HG03469 (cell line): ENCODE data around the gene WDR64.
"Not testable (repeated sequence)": the region's sequence is repeated elsewhere in the genome, so short reads cannot be mapped to it uniquely, and the experiment has no call there.

Experiments used
- ATAC-seq: cut with Tn5 transposase; IDR thresholded peaks from one replicate; pipeline ENCODE4 v1.9.1; 2021; ENCODE audit warnings: mild to moderate bottlenecking, moderate library complexity, moderate number of reproducible peaks; ENCODE audit not compliant: unreplicated experiment

The WDR64 gene

GRCh38 chr1:241697640-241698018 lies 45.5 kb downstream of the WDR64 start:
- no peak for ATAC-seq

- no peak for ATAC-seq
Measured at GRCh38 chr1:241698177-241698576, 46.1 kb downstream of the WDR64 start.

DNA sequence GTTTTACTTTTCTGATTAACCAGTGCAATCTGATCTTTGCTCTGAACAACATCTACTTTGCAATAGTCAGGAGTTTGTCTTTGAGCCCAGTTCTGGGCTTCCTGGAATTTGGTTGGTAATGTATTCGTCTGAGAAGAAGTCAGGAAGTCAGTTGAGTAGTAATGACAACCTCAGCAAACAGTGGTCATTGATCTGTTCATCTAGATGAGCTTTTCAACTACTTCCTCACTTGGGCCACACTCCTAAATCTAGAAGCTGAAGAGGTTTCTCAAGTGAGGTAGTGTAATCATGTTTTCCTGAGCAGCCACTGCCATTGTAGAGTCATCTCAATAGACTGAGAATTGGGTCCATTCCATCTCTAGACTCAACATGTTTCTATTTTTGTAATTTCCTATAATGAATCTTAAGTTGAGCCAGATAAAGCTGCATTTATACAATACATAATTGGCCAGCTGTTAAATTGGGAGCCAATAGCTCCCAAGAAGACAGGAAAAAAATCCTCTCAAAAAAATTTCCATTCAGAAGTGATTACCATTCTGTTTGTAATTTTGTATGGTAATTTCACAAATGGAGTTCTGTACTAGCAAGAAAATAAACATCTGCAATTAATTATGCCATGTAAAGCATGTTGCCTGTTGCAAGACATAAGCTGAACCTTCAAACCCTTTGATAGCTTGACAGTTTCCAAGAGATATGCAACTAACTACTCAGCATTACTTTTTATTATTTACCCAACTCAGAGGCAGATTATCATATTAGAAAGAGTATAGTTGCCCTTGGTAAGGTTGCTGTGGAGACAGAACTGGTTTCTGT lies 49.6 kb downstream of the WDR64 start:
- ATAC-seq: no peak

- no peak for ATAC-seq
Measured at GRCh38 chr1:241702442-241703373, 50.6 kb downstream of the WDR64 start.

DNA sequence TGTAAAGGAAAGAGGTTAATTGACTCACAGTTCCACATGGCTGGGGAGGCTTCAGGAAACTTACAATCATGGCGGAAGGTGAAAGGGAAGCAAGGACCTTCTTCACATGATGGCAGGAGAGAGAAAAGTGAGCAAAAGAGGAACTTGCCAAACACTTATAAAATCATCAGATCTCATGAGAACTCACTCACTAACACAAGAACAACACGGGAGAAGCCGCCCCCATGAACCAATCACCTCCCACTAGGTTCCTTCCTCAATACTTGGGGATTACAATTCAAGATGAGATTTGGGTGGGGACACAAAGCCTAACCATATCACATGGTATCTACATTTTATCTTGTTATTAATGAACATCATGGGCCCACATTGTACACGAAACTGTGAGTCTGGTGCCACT lies 51.7 kb downstream of the WDR64 start:
- ATAC-seq: not testable (repeated sequence)

GRCh38 chr1:241706257-241706656 lies 54.2 kb downstream of the WDR64 start:
- ATAC-seq: no peak

DNA sequence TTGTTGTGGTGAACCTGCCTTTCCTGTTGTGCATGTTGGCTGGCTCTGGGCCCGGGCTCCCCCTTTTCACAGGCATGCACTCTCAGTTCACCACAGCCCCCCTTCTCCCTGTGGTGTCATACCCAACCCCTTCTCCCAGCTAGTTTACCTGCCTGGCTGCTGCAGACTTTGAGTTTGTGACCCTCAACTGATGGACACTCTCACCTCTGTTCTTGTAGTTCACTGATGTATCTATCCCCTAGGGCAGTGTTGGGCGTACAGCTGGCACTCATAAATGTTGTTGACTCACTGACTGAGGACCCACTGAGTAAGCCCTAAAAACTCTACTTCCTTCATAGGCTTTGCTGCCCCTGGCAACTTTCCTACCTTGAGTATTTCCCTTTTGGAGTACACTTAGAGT lies 54.9 kb downstream of the WDR64 start:
- ATAC-seq: no peak

DNA sequence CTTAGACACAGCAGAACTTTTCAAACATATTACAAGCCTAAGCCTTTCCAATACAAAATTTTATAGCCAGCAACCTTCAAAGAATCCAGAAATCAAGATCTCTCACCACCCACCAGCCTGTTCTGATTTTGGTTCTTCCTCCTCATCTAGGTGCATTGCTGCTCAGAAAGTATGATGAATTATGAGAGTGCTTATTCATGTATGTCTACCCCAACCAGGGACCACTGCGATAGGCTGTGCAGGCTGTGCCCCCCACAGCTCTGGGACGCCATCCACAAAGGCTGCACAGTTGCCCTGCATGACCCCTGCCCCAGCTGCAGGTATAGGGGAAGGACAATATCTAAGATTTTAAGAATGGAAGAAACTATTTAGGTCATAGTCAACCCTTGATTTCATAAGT lies 55.4 kb downstream of the WDR64 start:
- ATAC-seq: no peak

DNA sequence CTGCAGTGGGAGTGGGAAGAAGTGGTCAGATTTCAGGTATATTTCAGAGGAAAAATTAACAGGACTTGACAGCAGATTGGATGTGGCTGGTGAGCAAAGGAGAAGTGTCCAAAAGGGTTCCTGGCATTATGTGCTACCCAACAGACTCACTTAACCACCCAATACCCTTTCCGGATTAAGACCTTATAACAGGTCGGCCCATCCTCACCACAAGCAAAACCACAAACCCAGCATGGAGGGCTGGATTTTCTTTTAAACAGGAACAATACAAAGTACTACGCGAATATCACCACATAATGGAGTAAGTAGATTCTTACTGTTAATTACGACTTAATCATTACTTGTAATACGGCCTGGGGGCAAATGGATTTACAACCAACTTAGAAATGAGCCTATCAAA lies 59.2 kb downstream of the WDR64 start:
- no peak for ATAC-seq

DNA sequence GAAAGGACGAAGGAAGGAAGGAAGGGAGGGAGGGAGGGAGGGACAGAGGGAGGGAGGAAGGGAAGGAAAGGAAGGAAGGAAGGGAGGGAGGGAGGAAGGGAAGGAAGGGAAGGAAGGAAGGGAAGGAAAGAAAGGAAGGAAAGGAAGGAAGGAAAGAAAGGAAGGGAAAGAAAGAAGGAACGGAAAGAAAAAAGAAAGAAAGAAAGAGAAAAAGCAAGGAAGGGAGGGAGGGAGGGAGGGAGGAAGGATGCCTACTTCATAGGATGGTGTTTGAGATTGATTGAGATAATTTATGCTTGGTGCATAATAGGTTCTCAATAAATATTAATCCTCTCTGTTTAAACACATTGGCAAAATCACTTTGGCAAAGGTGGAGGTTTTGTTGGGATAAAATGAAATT lies 61.2 kb downstream of the WDR64 start:
- ATAC-seq: no peak

GRCh38 chr1:241714321-241715218 lies 62.5 kb downstream of the WDR64 start:
- ATAC-seq: no peak

DNA sequence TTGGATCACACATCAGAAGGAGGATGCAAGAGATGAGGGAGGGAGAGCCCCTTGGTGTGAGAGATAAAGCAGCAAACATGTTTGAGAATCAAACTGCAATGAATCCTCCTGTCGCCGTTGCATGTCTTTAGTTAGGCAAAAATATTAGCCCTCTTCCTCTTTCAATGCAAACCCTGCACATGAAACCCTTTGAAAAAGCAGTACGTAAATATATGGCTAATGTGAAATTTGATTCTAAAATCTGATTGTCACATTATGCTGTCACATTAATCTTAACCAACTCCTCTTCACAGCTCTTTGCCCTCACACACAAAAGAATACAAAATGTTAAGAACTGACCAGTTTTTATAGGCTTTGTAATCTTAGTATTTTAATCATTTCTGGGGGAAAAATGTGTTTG lies 63.4 kb downstream of the WDR64 start:
- no peak for ATAC-seq

GRCh38 chr1:241715956-241716355 lies 63.9 kb downstream of the WDR64 start:
- no peak for ATAC-seq

DNA sequence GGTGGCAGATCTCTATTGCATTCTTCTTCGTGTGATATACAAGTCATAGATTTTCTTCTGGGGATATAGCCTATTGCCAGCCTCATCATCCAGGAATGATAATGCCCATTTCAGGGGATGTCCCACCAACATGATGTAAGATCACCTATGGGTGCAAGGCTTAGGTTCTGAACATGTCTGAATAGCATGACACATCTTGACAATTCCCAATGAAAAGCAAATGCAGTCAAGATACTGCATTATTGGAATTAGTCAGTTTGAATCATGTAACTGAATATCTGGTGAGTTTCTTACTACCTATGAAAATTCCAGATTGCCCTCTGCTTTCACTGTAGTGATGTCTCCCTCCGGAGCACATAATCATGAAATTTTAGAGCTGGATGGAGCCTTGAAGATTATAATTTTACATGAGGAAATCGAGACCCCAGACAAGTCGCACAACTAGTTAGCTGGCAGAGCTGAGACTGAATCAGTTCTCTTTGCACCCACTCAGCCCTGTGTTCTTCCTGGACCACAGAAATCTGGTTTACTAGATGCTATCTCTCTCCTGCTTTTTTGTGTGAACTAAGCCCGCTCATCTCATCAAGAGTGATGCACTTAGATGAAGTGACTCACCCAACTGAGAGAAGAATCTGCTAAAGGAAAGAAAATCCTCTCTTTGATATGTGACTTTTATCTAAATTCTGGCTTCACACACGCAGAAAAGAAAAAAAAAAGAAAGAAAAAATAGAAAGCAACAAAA lies 65.0 kb downstream of the WDR64 start:
- no peak for ATAC-seq

DNA sequence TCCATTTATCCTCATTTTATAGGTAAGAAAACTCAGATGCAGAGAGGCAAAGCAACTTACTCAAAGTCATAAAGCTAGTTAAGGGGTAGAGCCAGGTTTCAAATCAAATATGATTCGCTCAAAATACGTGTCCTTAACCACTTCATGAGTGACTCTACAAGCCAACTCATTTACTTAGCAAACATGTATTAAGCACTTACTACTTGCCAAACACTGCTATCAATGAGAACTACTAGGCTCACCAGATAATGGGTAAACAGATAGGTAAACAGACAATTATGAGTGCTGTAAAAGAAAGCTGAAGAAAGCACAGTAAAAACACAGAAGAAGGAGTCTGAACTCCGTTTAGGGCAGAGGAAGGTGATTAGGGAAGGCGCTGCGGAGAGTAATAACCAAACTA lies 65.9 kb downstream of the WDR64 start:
- ATAC-seq: no peak

GRCh38 chr1:241721011-241721410 lies 68.9 kb downstream of the WDR64 start:
- ATAC-seq: no peak

- no peak for ATAC-seq
Measured at GRCh38 chr1:241722947-241723346, 70.9 kb downstream of the WDR64 start.

GRCh38 chr1:241724741-241725356 lies 72.8 kb downstream of the WDR64 start:
- no peak for ATAC-seq

DNA sequence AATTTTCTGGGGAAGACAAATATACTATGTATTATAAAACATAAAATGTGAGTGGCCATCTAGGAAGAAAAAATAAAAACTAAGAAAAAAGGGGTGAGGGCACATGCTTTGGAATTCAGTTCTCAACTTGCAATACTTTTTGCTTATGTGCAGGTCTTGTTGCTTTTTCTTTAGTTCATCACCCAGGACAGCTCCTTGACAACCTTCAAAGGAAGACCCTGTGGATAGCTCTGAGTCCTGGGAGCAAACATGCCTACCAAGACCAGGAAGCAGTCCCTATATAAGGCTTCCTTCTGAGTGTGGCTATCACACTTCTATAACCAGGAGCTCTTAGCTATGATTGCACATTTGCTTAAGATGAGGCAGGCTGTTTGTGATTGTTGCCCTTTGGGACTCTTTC lies 78.0 kb downstream of the WDR64 start:
- no peak for ATAC-seq

DNA sequence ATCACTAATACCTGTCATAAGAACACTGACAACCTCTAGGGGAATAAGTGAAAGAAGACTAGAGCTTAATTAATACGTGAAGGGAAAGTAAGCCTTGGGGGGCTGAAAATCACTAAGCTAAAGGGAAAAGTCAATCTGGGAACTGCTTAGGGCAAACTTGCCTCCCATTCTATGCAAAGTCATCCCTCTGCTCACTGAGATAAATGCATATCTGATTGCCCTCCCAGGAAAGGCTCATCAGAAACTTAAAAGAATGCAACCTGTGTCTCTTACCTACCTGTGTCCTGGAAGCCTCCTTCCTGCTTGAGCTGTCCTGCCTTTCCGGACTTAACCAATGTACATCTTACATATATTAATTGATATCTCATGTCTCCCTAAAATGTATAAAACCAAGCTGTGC lies 81.8 kb downstream of the WDR64 start:
- ATAC-seq: no peak
